DOHH2 (cell line): ENCODE measurements around the gene NUP160.

Experiments
- H3F3A ChIP-seq: fragments of 200-600 bp; sonication (generic), shearing (Covaris generic); 2 replicates; pipeline ENCODE4 v1.6.0; 2016; ENCODE audit warnings: antibody characterized with exemption, mild to moderate bottlenecking; ENCODE audit not compliant: control insufficient read depth, insufficient read depth
- H3K27ac ChIP-seq: fragments of 200-600 bp; sonication (generic); 2 replicates; pipeline ENCODE4 v1.5.1; 2014; ENCODE audit warnings: low read depth, mild to moderate bottlenecking, low read length, moderate library complexity
- H3K27me3 ChIP-seq: fragments of 200-600 bp; sonication (generic); 2 replicates; pipeline ENCODE4 v1.6.1; 2014; ENCODE audit warnings: mild to moderate bottlenecking, low read length, mixed read lengths; ENCODE audit not compliant: control insufficient read depth
- H3K36me3 ChIP-seq: fragments of 200-600 bp; sonication (generic); 2 replicates; pipeline ENCODE4 v1.6.1; 2014; ENCODE audit warnings: mild to moderate bottlenecking, low read length, moderate library complexity, mixed read lengths; ENCODE audit not compliant: control insufficient read depth
- H3K4me1 ChIP-seq: fragments of 200-600 bp; sonication (generic); 2 replicates; pipeline ENCODE4 v1.6.1; 2014; ENCODE audit warnings: mild to moderate bottlenecking, low read length, mixed read lengths; ENCODE audit not compliant: control insufficient read depth
- H3K4me2 ChIP-seq: fragments of 200-600 bp; sonication (generic); 2 replicates; pipeline ENCODE4 v1.6.0; 2014; ENCODE audit warnings: mild to moderate bottlenecking, low read length, moderate library complexity
- H3K4me3 ChIP-seq: fragments of 200-600 bp; sonication (generic); 2 replicates; pipeline ENCODE4 v1.5.1; 2014; ENCODE audit warnings: mild to moderate bottlenecking, low read length, mixed read lengths
- H3K79me2 ChIP-seq: fragments of 200-600 bp; sonication (generic); 2 replicates; pipeline ENCODE4 v1.6.1; 2014; ENCODE audit warnings: mild to moderate bottlenecking, low read length, mixed read lengths; ENCODE audit not compliant: control insufficient read depth
- H3K9me2 ChIP-seq: fragments of 200-600 bp; sonication (generic); replicated peaks from 2 replicates; pipeline ENCODE4 v1.6.1; 2014; ENCODE audit warnings: mild to moderate bottlenecking, low read length, mixed read lengths; ENCODE audit not compliant: control insufficient read depth
- H3K9me3 ChIP-seq: fragments of 200-600 bp; sonication (generic); 2 replicates; pipeline ENCODE4 v1.6.1; 2014; ENCODE audit warnings: antibody characterized with exemption, low read length, mixed read lengths; ENCODE audit not compliant: control insufficient read depth, insufficient read depth
- H4K20me1 ChIP-seq: fragments of 200-600 bp; sonication (generic); 2 replicates; pipeline ENCODE4 v1.6.0; 2014; ENCODE audit warnings: low read depth, mild to moderate bottlenecking, antibody characterized with exemption, low read length, moderate library complexity; ENCODE audit not compliant: control insufficient read depth, insufficient read depth
- CTCF ChIP-seq: fragments of 200-600 bp; sonication (generic); IDR thresholded peaks from one replicate; pipeline ENCODE4 v1.5.1; 2014; ENCODE audit warnings: antibody characterized with exemption, mild to moderate bottlenecking, low read depth, low read length; ENCODE audit not compliant: poor library complexity, severe bottlenecking
- EZH2phosphoT487 ChIP-seq: fragments of 200-600 bp; sonication (generic); IDR thresholded peaks from 2 replicates; pipeline ENCODE4 v1.6.1; 2017; ENCODE audit warnings: borderline replicate concordance, mild to moderate bottlenecking, antibody characterized with exemption, low read length, moderate library complexity, mixed read lengths

NUP160 gene

GRCh38 chr11:47846998-47847397 lies 1.2 kb downstream of the NUP160 start:
- peaks cover 51% of the 10 kb centered on the region for H3K79me2 ChIP-seq
- H4K20me1 ChIP-seq = peaks cover 10% of the 10 kb centered on the region; the same call in 1 of the 2 replicates
- TF ChIP-seq EZH2phosphoT487 = no peak
- peak overlapping the region; percentile 98 for H3K4me3 ChIP-seq
- peaks cover 11% of the 10 kb centered on the region for H3K27me3 ChIP-seq
- no peak overlapping the region for H3K27ac ChIP-seq
- H3K4me1 ChIP-seq = peaks cover 46% of the 10 kb centered on the region
- H3K9me2 ChIP-seq = no peaks in the 10 kb centered on the region
- H3K9me3 ChIP-seq = no peaks in the 10 kb centered on the region
- peaks cover 51% of the 10 kb centered on the region for H3K36me3 ChIP-seq
- H3F3A ChIP-seq = peaks cover 14% of the 10 kb centered on the region
- H3K4me2 ChIP-seq = peak overlapping the region; percentile 94

GRCh38 chr11:47843361-47844055 lies 4.6 kb downstream of the NUP160 start:
- no peaks in the 10 kb centered on the region for H3K9me3 ChIP-seq
- H3K4me1 ChIP-seq = peaks cover 13% of the 10 kb centered on the region
- H3K27me3 ChIP-seq = no peaks in the 10 kb centered on the region
- H3K4me2 ChIP-seq = no peak overlapping the region
- peaks cover 3% of the 10 kb centered on the region; the same call in 1 of the 2 replicates for H3F3A ChIP-seq
- no peaks in the 10 kb centered on the region; the same call in 1 of the 2 replicates for H4K20me1 ChIP-seq
- no peaks in the 10 kb centered on the region for H3K9me2 ChIP-seq
- no peak overlapping the region for H3K4me3 ChIP-seq
- no peak overlapping the region for H3K27ac ChIP-seq
- H3K79me2 ChIP-seq = peaks cover 59% of the 10 kb centered on the region
- no peak for TF ChIP-seq CTCF
- TF ChIP-seq EZH2phosphoT487 = no peak
- H3K36me3 ChIP-seq = peaks cover 79% of the 10 kb centered on the region

GRCh38 chr11:47842749-47843148 lies 5.4 kb downstream of the NUP160 start:
- Histone ChIP-seq H3F3A (peaks cover 3% of the 10 kb centered on the region; the same call in 1 of the 2 replicates), H3K9me3 (no peaks in the 10 kb centered on the region), H3K79me2 (peaks cover 56% of the 10 kb centered on the region), H3K27ac (no peak overlapping the region), H3K36me3 (peaks cover 83% of the 10 kb centered on the region), H3K4me2 (no peak overlapping the region), H3K9me2 (no peaks in the 10 kb centered on the region), H3K27me3 (no peaks in the 10 kb centered on the region), H3K4me1 (peaks cover 13% of the 10 kb centered on the region), H3K4me3 (no peak overlapping the region), H4K20me1 (no peaks in the 10 kb centered on the region; the same call in 1 of the 2 replicates)
- TF ChIP-seq EZH2phosphoT487 (no peak), CTCF (no peak)

GRCh38 chr11:47837929-47838328 lies 10.2 kb downstream of the NUP160 start:
- no peaks in the 10 kb centered on the region for H3K27me3 ChIP-seq
- H3K27ac ChIP-seq = no peak overlapping the region
- no peak overlapping the region for H3K4me2 ChIP-seq
- H3F3A ChIP-seq = peaks cover 3% of the 10 kb centered on the region; the same call in 1 of the 2 replicates
- TF ChIP-seq CTCF (no peak), EZH2phosphoT487 (no peak)
- H3K79me2 ChIP-seq = peaks cover 11% of the 10 kb centered on the region
- H4K20me1 ChIP-seq = peaks cover 5% of the 10 kb centered on the region; the same call in 1 of the 2 replicates
- no peaks in the 10 kb centered on the region for H3K9me3 ChIP-seq
- no peaks in the 10 kb centered on the region for H3K9me2 ChIP-seq
- no peak overlapping the region for H3K4me3 ChIP-seq
- peaks cover 91% of the 10 kb centered on the region for H3K36me3 ChIP-seq
- no peaks in the 10 kb centered on the region for H3K4me1 ChIP-seq
